ENCODE data around the gene NTSR1. TPM values are rescaled to one million over a fixed set of nuclear protein-coding genes. Genes with fewer than 3 reads are reported as not detected.

NTSR1 gene
- total and polyA plus RNA-seq, 2 donors (not counting 1 experiment from before 2014, with no cell fraction given), result not detected

DNA sequence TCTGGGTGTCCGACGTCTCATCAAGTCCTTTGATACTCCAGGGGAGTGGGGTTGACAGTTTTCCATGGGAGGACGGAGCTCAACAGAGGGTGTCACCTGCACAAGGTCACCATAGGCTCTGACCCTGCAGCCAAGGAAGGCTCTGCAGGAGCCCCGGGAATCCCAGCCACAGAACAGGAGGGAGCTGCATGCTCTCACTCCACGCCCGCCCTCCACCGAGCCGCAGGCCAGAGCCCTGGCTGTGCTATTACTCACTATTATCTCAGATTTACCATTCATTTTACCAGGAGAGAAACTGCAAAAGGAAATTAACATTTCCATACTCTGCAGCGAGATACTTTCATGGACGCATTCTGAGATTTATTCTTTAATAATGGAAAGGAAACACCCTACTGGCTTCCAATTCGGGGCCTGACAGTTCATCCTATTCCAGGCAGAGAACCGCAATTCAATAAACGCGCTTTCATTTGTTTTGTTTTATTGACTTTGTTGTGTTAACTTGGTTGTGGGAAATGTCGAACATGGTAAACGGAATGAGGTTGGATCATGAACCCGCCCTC, 18.3 kb upstream of the NTSR1 start:
- H3K27ac Mint-ChIP-seq, result no peak overlapping the region
- no peaks in the 10 kb centered on the region for H3K9me3 Mint-ChIP-seq (ENCODE audit: insufficient read depth)
- Histone ChIP-seq H2AFZ (ENCODE audit: insufficient read depth, low read depth, low read length, poor library complexity, severe bottlenecking) (no peak overlapping the region), H4K20me1 (ENCODE audit: control insufficient read depth, insufficient read depth, low read length, poor library complexity, severe bottlenecking) (no peaks in the 10 kb centered on the region), H3K27me3 (replicated peaks in 1 of 4; ENCODE audit: control extremely low read depth in 1 of 4, control insufficient read depth in 3 of 4, insufficient read depth in 4 of 4, low read length in 3 of 4) (peaks cover 0 to 19% (median 4%) of the 10 kb centered on the region in 4 experiments), H3K4me1 (ENCODE audit: control insufficient read depth in 2 of 2, insufficient read depth in 2 of 2, low read length in 2 of 2) (peaks cover 6 to 10% of the 10 kb centered on the region in 2 donors), H3K9ac (ENCODE audit: low read length) (no peak overlapping the region), H3K79me2 (ENCODE audit: control insufficient read depth, insufficient read depth, low read length) (no peaks in the 10 kb centered on the region), H3K36me3 (replicated peaks in 1 of 2; ENCODE audit: control extremely low read depth in 1 of 2, control insufficient read depth in 1 of 2, extremely low read depth in 1 of 2, insufficient read depth in 2 of 2, low read length in 1 of 2) (no peaks in the 10 kb centered on the region), H3K9me3 (ENCODE audit: control extremely low read depth in 1 of 3, control insufficient read depth in 2 of 3, insufficient read depth in 1 of 3, low read length in 2 of 3) (no peaks in the 10 kb centered on the region), H3K4me2 (replicated peaks; ENCODE audit: low read depth, low read length, poor library complexity, severe bottlenecking) (no peak overlapping the region), H3K27ac (ENCODE audit: low read length in 2 of 2) (no peak overlapping the region), H3K4me3 (ENCODE audit: control extremely low read depth in 1 of 5, extremely low read depth in 1 of 5, insufficient read depth in 1 of 5, low read depth in 2 of 5, low read length in 4 of 5) (no peak overlapping the region)
- peaks cover 10% of the 10 kb centered on the region for H3K4me1 Mint-ChIP-seq
- H3K4me3 Mint-ChIP-seq, result no peak overlapping the region
- intact Hi-C loops (cut with micrococcal nuclease), result no loop called here
- ChIA-PET CTCF (no interaction called here), POLR2A (no interaction called here)
- 93% methylated on average over 8 of the region's 17 CpGs for WGBS (ENCODE audit: insufficient coverage)
- peaks cover 34% of the 10 kb centered on the region for H3K27me3 Mint-ChIP-seq
- ATAC-seq (ENCODE audit: low read depth), result no peak
- no peak for DNase-seq
- TF ChIP-seq, protein P1, sequence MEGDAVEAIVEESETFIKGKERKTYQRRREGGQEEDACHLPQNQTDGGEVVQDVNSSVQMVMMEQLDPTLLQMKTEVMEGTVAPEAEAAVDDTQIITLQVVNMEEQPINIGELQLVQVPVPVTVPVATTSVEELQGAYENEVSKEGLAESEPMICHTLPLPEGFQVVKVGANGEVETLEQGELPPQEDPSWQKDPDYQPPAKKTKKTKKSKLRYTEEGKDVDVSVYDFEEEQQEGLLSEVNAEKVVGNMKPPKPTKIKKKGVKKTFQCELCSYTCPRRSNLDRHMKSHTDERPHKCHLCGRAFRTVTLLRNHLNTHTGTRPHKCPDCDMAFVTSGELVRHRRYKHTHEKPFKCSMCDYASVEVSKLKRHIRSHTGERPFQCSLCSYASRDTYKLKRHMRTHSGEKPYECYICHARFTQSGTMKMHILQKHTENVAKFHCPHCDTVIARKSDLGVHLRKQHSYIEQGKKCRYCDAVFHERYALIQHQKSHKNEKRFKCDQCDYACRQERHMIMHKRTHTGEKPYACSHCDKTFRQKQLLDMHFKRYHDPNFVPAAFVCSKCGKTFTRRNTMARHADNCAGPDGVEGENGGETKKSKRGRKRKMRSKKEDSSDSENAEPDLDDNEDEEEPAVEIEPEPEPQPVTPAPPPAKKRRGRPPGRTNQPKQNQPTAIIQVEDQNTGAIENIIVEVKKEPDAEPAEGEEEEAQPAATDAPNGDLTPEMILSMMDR (IDR thresholded peaks at IDR 0.05), result no peak
- no peak for TF ChIP-seq EZH2 (IDR thresholded peaks at IDR 0.05; ENCODE audit: borderline replicate concordance, insufficient read depth, low read depth, low read length, poor library complexity, severe bottlenecking)

DNA sequence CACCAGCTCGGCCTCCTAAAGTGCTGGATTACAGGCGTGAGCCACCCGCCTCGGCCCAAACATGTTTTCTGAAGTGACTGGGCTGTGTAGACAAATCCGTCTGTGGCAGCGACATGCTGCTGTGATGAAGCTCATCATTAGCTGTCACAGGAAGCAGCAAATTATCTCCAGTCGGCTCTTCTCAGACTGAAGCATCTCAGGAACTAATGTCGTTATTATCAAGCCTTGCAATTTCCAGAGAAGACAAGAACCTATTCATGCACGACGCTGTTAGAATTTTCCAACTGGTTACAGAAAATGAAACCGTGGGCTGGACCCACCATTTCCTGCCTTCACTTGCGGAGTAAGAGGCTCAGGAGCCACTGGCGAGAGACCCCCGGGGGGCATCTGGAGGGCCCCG, 17.1 kb upstream of the NTSR1 start:
- Histone ChIP-seq H3K4me1 (ENCODE audit: control insufficient read depth in 2 of 2, insufficient read depth in 2 of 2, low read length in 2 of 2) (peaks cover 0 to 1% of the 10 kb centered on the region in 2 donors), H3K9ac (ENCODE audit: low read length) (no peak overlapping the region), H3K9me3 (ENCODE audit: control extremely low read depth in 1 of 3, control insufficient read depth in 2 of 3, insufficient read depth in 1 of 3, low read length in 2 of 3) (no peaks in the 10 kb centered on the region), H3K4me2 (replicated peaks; ENCODE audit: low read depth, low read length, poor library complexity, severe bottlenecking) (no peak overlapping the region), H3K36me3 (replicated peaks in 1 of 2; ENCODE audit: control extremely low read depth in 1 of 2, control insufficient read depth in 1 of 2, extremely low read depth in 1 of 2, insufficient read depth in 2 of 2, low read length in 1 of 2) (no peaks in the 10 kb centered on the region), H3K79me2 (ENCODE audit: control insufficient read depth, insufficient read depth, low read length) (no peaks in the 10 kb centered on the region), H3K27ac (ENCODE audit: low read length in 2 of 2) (no peak overlapping the region), H3K27me3 (replicated peaks in 1 of 4; ENCODE audit: control extremely low read depth in 1 of 4, control insufficient read depth in 3 of 4, insufficient read depth in 4 of 4, low read length in 3 of 4) (peaks cover 0 to 10% (median 2%) of the 10 kb centered on the region in 4 experiments), H3K4me3 (ENCODE audit: control extremely low read depth in 1 of 5, extremely low read depth in 1 of 5, insufficient read depth in 1 of 5, low read depth in 2 of 5, low read length in 4 of 5) (no peak overlapping the region), H2AFZ (ENCODE audit: insufficient read depth, low read depth, low read length, poor library complexity, severe bottlenecking) (no peak overlapping the region), H4K20me1 (ENCODE audit: control insufficient read depth, insufficient read depth, low read length, poor library complexity, severe bottlenecking) (no peaks in the 10 kb centered on the region)
- DNase-seq (no peak), ATAC-seq (ENCODE audit: low read depth) (no peak)
- POLR2A ChIA-PET, result no interaction called here
- Mint-ChIP-seq H3K27me3 (peaks cover 29% of the 10 kb centered on the region), H3K27ac (no peak overlapping the region), H3K4me3 (no peak overlapping the region), H3K9me3 (ENCODE audit: insufficient read depth) (no peaks in the 10 kb centered on the region), H3K4me1 (peaks cover 3% of the 10 kb centered on the region)
- 44% methylated on average over 15 of the region's 15 CpGs for WGBS (ENCODE audit: insufficient coverage)
- CTCF ChIA-PET, result no interaction called here
- TF ChIP-seq, protein P1 (IDR thresholded peaks at IDR 0.05), result no peak
- no peak for TF ChIP-seq EZH2 (IDR thresholded peaks at IDR 0.05; ENCODE audit: borderline replicate concordance, insufficient read depth, low read depth, low read length, poor library complexity, severe bottlenecking)
- intact Hi-C loops (cut with micrococcal nuclease), result no loop called here

All from B cell (primary cell).